Measurements from ENCODE around the gene NPAT.
"Not testable (repeated sequence)": the region's sequence is repeated elsewhere in the genome, so short reads cannot be mapped to it uniquely, and the experiment has no call there.

Gene NPAT

DNA sequence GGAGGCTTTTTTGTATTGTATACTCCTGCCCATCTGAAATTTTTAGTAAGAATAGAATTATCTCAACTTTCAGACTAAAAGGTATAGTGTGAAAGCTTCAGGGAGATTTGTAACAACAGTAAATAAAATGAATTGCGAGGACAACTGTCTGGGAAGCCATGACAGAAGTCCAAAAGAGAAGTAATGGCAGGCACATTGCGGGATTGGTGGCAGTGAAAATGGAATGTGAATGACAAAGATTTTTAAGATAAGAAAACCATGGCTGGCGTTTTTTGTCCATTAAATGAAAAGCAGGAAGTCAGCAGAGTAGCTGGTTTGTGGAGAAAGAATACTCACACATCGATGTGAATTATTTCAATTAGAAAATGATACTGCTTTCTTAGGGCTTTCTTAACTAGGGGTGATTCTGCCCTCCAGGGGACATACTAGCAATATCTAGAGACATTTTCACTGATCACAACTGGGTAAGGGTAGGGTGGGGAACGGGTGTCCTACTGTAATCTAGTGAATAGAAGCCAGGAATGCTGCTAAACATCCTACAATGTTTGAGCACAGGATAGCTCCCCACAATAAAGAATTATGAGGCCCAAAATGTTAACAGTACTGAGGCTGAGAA, 1.6 kb downstream of the NPAT start:
- DNase-seq (ENCODE audit: low read depth in 2 of 2, low spot score in 1 of 2) = no peak

- no peak for DNase-seq (ENCODE audit: low read depth in 2 of 2, low spot score in 1 of 2)
These were observed 3.3 kb downstream of the NPAT start for GRCh38 chr11:108218912-108219783.

GRCh38 chr11:108218455-108218854, 4.0 kb downstream of the NPAT start:
- no peak for DNase-seq (ENCODE audit: low read depth in 2 of 2, low spot score in 1 of 2)

GRCh38 chr11:108216988-108217387, 5.5 kb downstream of the NPAT start:
- no peak for DNase-seq (ENCODE audit: low read depth in 2 of 2, low spot score in 1 of 2)

- no peak for DNase-seq (ENCODE audit: low read depth in 2 of 2, low spot score in 1 of 2)
These were observed 8.7 kb downstream of the NPAT start for GRCh38 chr11:108213784-108214183.

DNA sequence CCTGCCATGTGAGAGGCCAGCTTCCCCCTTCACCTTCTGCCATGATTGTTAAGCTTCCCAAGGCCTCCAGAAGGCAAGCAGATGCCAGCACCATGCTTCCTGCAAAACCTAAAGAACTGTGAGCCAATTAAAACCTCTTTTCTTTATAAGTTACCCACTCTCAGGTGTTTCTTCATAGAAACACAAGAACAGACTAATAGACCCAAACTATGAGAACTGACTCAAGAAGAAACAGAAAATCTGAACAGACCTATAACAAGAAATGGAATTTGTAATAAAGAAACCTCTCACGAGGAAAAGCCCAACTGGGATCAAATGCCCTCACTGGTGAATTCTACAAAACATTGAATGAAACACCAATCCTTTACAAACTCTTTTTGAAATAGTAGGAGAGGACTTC, 12.0 kb downstream of the NPAT start:
- DNase-seq (ENCODE audit: low read depth in 2 of 2, low spot score in 1 of 2) = no peak

- DNase-seq (ENCODE audit: low read depth in 2 of 2, low spot score in 1 of 2) = no peak
These were observed 14.8 kb downstream of the NPAT start for GRCh38 chr11:108207683-108208060.

DNA sequence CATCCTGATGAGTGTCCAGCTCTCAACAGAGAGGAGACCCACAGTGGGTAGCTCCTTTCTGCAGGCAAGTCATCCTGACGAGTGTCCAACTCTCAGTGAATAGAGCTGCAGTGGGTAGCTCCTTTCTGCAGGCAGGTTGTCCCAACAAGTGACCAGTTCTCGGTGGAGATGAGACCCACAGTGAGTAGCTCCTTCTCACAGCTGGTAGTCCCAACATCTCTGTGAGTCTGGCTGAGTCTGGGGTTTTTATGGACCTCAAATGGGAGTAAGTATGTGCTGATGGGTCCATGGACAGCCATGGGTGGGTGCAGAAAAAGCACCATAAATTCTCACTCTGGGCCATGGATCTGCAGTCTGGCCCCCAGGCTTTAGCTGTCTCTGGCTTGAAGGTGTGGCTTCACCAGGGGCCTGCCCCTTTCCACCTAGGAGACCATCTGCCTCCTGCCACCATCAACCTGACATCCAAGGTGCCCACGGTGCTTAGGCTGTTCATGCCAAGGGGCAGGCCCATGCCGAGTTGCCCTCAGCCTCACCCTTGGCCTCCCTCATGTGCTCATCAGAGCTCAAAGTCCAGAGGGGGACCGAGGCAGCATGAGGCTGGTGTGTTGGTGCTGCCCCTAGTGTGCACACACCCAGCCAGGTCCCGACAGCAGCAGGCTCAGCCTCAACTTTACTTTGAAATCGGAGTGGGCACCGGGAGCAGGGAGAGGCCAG, 15.3 kb downstream of the NPAT start:
- DNase-seq (ENCODE audit: low read depth in 2 of 2, low spot score in 1 of 2) = no peak

GRCh38 chr11:108206171-108206570, 16.3 kb downstream of the NPAT start:
- no peak for DNase-seq (ENCODE audit: low read depth in 2 of 2, low spot score in 1 of 2)

GRCh38 chr11:108204929-108205499, 17.4 kb downstream of the NPAT start:
- DNase-seq (ENCODE audit: low read depth in 2 of 2, low spot score in 1 of 2) = no peak

- no peak for DNase-seq (ENCODE audit: low read depth in 2 of 2, low spot score in 1 of 2)
These were observed 18.1 kb downstream of the NPAT start for GRCh38 chr11:108204376-108204775.

DNA sequence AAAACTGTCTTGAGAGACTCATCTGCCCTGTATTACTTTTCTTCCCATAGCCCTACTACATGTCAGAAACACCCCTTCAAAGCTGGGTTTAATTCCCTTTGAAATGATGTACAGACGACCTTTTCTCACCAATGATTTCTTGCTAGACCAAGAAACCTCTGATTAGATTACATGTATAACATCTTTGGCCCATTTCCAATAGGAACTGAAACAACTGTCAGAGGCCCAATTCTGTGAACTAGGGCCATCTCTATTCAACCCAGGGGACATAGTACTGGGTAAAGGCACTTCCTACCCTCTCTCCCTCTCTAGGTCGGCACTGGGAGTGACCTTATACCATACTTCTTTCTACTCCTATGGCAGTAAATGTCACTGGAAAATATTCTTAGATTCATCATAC, 19.4 kb downstream of the NPAT start:
- DNase-seq (ENCODE audit: low read depth in 2 of 2, low spot score in 1 of 2) = no peak

DNA sequence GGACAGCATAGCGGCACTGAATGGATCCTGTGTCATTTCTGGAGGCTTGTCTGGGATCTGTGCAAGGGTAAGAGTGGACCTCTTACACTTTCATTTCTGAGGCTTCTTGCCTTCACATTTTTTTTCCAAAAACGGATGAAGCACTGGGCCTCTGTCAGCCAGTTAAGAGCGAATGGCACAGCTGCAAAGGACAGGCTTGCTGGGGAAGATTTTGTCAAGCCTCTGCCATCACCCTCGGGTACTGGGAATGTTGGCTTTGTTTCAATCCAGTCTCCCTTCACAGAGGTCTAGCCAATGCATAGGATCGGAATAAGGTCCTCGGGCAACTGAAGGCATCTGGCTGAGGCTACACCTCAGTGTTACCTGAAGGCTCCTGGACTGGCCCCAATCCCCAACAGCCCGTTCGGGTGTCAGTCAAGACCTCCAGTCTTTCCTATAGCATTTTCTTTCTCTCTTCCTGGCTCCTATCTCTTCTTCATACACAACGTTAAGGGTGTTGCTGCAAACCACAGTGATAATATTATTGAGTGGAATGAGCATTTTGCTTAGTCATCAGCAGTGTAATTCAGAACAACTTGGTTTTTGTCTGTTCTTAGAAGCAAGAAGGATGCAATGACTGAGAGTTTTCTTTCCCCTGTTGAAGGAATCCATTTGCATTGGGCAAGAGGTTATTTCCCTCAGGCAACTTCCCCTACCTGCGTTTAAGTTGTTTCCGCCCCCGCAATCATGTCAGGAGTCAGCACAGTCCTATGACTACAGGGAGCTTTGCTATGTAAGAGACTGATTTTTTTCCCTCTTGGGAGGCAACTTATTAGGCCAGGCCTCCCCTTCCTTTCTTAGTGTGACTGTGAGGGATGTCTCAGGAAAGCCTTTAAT, 22.8 kb downstream of the NPAT start:
- peak in 1 of 2 donors; percentile 3 for DNase-seq (ENCODE audit: low read depth in 2 of 2, low spot score in 1 of 2)

DNA sequence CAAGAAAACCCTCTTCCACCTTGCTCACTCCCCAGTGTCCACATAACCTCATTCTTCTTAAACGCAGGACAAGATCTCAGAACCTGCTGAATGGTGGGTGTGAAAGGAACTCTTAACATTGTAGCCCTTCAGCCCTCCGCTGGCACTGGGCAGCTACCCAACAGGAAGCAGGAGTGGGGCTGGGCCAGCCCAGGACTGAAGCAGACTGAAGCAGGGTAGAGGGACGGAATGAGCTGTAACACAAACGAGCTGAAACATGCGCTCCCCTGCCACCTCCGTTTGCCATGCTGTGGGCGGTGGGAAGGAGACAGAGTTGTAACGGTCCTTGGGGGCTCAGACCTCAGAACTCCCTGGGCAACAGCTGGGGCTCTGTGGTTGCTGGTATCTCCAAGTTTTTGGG, 23.6 kb downstream of the NPAT start:
- no peak for DNase-seq (ENCODE audit: low read depth in 2 of 2, low spot score in 1 of 2)

GRCh38 chr11:108197351-108197750, 25.1 kb downstream of the NPAT start:
- no peak for DNase-seq (ENCODE audit: low read depth in 2 of 2, low spot score in 1 of 2)

DNA sequence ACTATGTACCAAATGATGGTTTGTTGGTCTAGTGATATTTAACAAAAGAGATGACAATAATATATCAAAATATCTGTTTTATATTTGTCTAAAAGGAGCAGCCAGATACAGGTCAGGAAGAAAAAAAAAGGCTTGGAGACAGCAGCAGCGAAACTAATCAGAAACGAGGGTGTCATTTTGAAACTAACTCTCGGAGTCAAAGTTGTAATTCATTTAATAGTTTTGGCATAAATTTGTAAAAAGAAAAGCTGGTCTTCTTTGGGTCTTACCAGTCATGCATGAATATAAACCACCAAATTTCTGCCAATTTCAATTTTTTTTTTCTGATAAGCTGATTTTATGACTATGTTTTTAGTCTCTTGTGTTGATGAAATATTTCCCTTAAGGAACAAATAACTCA, 25.5 kb downstream of the NPAT start:
- DNase-seq (ENCODE audit: low read depth in 2 of 2, low spot score in 1 of 2) = no peak

- DNase-seq (ENCODE audit: low read depth in 2 of 2, low spot score in 1 of 2) = no peak
These were observed 28.7 kb downstream of the NPAT start for GRCh38 chr11:108193725-108194124.

DNA sequence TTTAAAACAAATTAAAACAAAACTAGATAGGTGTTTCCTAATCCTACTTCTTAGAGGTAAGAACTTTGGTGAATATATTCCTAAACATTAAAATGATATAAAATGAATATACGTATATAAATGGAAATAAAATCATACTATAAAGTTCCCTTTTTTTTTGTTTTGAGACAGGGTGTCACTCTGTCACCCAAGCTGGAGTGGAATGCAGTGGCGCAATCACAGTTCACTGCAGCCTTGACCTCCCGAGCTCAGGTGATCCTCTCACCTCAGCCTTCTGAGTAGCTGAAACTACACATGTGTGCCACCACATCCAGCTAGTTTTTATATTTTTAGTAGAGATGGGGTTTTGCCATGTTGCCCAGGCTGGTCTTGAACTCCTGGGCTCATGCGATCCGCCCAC, 44.9 kb downstream of the NPAT start:
- no peak for DNase-seq (ENCODE audit: low read depth in 2 of 2, low spot score in 1 of 2)

GRCh38 chr11:108170184-108170583, 52.3 kb downstream of the NPAT start:
- DNase-seq (ENCODE audit: low read depth in 2 of 2, low spot score in 1 of 2) = no peak

GRCh38 chr11:108167624-108168023, 54.8 kb downstream of the NPAT start:
- DNase-seq (ENCODE audit: low read depth in 2 of 2, low spot score in 1 of 2) = no peak

- not testable (repeated sequence) for DNase-seq (ENCODE audit: low read depth in 2 of 2, low spot score in 1 of 2)
These were observed 59.6 kb downstream of the NPAT start for GRCh38 chr11:108162878-108163277.
